Stimulated activated CD8-positive, alpha-beta memory T cell treated with anti-CD3 and anti-CD28 coated beads, Interleukin-15, amount 100 ng/mL, for 48 hours (primary cell): ENCODE measurements around the gene TIGD6.

ENCODE experiments used
- DNase-seq, 2 donors: peaks; one replicate each; pipeline ENCODE4 v3.0.0-alpha.2; 2020; ENCODE audit warnings: low read depth in 2 of 2

Gene TIGD6

DNA sequence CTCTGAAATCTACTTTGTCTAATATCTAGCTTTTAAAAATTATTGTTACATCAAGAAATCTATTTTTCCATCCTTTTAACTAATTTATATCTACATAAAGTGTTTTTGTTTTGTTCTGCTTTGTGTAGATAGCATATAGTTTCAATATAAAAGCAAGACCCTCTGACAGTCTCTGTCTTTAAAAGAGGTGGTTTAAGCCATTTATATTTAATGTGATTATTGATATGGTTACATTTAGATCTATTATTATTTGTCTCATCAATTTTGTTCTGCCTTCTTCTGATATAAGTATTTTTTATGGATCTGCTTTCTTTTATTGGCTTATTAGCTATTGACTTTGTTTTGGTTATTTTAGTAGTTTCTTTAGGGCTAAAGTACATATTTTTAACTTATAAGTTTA, 16.1 kb upstream of the TIGD6 start:
- no peak for DNase-seq

DNA sequence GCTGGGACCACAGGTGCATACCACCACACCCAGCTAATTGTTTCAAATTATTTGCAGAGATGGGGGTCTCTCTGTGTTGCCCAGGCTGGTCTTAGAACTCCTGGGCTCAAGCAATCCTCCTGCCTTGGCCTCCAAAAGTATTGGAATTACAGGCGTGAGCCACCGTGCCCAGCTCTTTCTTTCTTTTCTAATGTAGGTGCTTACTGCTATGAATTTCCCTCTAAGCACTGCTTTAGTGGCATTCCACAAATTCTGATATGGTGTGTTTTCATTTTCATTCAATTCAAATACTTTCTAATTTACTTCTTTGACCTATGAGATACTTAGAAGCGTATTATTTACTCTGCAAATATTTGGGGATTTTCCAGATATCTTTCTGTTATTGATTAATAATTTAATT, 15.0 kb upstream of the TIGD6 start:
- DNase-seq = no peak

DNA sequence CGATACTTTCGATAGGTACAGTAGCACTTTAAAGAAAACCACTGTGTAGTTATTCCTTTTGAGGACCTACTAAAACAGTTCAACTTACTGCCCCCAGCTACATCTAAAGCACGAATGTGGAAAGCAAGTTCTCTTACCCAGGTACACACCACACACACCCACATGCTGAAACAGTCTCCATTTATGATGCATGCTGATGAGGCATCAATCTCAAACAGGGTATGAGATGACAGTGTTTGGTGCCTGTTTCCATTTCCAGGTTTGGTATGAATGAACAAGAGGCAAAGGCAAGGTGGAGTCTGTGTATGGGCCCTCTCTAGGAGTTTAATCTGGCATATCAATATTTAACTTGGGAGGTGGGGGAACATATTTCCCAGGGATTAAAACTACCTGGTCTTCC, 14.0 kb upstream of the TIGD6 start:
- DNase-seq = no peak

DNA sequence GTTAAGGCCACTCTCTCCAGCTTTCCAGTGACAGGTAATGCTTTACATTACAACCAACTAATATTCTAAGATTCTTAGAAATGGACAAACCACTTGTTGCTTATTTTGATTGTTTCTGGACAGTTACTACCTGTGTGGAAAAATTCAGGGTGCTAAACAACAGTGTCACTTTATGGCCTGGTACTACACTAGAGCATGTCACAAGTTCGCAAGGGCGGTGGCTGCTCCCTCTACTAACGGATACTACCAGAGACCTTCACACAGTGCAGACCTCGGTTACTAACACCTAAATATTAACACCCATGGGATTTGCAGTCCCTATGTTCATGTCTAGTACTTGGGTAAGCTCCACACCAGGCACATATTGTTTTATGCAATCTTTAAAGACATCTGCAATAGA, 13.5 kb upstream of the TIGD6 start:
- DNase-seq = no peak

DNA sequence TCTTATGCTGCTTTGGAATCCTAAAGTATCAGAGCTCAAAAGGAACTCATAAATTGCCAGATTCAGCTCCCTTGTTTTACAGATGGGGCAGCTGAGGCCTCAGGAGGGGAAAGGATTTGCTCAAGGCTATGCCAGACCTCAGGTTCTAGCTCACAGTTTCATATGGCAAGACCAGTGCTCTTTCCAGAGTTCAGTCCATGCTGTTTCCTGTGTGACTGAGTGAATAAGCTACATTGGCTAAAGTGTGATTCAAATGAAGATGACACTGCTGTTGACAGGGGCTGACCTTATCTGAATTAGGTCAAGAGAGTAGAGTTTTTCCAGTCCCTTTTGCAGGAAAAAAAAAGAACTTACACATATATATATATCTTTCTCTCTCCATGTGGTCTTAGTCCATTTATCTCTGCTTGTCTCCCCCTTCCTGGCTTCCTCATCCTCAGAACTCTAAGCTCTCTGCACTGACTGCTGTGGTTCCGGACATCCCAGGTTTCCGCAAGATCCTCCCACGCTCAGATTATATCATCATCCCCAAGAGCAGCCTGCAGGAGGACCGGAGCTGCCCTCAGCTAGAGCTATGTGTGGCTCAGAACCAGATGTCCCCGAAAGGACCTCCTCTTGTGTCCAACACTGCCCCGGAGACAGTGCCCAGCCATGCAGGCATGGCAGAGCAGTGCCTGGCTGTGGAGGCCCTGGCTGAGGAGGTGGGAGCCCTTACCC, 9.4 kb upstream of the TIGD6 start:
- no peak for DNase-seq

DNA sequence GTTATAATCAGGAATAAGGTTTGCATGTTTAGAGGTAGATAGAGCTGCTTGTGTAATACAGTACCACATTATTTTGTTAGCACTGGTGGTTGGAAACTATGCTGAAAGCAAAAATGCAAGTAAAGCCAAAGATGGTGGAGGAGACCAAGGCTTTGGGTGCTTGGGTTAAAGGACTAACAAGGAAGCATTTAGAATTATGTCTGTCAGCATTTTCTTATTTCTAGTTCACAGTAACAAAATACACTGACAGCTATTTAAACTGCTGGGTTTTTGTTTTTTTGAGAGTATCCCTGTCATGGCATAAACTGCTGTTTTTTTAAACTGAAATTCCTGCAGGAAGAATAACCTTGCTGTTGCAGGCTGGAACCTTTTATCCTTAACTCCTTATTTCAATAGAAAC, 6.6 kb upstream of the TIGD6 start:
- DNase-seq = no peak

DNA sequence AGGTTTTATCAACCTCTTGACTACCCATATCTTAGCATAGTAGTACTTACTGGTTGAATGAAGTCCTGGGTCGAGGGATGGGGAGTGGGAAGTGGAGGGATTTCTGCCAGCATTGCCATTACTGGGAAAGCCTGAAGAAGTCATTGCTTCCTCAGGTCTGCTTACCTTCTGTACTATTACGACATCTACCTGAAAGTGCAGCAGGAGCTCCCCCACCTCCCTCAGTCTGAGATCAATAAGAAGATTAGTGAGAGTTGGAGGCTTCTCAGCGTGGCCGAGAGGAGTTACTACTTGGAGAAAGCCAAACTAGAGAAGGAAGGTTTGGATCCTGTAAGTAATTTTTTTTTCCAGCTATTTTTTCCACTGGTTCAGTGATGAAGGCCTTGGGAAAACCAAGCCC, 5.9 kb upstream of the TIGD6 start:
- DNase-seq = no peak

DNA sequence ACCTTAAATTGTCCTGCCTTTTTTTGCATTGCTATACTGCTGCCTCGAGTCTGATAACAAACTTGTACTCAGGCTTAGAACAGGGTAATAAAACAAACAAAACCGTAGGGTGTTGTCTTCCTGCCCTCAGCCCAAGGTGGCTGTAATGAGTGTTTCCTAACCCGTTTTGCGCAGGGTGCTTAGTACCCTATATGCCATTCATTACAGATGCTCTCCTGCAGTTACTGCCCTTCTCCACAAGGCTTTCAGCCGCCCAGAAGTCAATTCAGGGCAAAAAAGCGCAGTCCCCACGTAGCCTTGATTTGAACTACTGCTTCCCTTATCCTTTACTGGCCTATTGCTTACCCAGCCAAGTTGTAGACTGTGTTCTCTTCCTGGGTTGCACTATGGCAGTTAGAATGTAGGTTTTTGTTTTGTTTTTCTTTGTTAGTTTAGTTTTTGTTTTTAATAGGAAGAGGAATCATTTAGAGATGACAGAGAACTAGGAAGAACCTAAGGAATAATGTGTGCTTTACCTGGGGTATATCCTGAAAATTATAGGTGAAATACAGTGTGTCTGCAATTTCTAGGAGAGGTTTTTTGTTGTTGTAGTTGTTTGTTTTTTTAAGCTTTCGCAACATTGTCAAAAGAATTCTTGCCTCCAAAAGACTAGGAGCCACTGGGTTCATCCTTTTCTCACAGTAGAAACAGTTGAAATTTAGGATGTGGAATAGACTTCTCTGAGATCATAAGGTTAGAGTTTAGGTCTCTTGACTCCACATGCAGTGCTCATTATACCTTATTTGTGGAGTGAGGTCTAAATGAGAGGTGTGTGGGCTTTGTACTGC, 1.4 kb upstream of the TIGD6 start:
- DNase-seq = peak; percentile 38 to 42

DNA sequence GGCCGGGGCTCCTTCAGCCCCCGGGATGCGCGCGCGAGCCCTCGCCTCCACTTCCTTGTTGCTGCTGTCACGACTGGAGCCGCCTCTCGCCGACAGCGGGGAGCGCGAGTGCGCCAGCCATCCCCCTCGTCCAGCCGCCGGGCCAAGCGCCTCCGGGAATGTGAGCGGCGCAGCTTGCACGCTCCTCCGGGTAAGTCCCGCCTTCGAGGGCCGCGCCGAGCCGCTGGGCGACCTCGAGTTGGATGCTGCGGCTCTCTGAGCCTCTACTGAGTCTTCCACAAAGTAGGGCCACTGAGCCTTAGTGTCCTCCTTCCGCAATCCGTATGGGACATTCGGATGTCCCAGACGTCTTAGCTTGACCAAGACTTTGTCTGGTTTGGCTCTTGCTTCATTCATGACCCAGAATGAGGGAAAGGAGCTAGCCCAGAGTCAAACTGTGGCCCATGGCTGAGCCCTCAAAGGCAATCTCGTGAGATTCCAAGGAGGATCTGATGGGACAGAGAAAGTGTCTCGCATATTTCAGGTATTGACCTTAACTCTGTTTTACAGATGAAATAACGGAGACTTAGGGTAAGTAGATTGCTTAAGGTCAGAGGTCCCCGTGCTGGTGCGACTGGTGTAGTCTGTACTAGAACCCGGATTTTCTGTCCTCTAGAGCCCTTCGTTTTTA, 671 bp upstream of the TIGD6 start:
- peak in 1 of 2 donors; percentile 12 for DNase-seq

DNA sequence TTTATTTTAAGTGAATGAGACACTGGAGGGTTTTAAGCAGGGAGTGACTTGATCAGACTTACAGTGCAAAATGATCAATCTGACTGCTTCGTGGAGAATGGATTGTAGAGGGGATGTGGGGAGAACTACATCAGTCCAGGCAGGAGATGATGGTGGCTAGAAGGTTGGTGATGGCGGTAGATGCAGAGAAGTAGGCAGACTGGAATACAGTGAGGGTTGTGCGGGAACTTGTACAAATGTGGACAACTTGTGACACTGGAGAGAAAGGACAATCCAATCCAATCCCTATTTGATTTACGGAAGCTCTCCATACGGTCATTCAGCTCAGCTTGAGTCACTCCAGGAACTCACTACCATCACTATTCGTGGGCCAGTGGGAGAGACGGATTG, 593 bp downstream of the TIGD6 start:
- DNase-seq = no peak

DNA sequence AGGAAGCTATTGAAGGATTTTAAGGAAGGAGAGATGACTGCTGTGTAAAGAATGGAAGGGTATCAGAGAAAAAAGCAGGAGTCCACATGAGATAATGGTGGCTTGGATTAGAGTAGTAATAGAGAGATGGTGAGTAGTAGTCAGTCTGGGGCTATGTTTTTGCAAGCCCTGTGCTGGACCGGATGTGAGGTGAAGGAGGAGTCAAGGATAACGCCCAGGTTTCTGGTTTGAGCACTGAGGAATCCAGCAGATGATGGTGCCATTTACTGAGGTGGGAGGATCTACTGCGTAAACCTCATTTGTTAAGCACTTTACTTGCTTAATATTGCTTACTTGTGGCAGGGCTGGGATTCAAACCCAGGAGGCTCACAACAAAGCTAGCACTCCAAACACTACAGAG, 1.1 kb downstream of the TIGD6 start:
- DNase-seq = no peak

DNA sequence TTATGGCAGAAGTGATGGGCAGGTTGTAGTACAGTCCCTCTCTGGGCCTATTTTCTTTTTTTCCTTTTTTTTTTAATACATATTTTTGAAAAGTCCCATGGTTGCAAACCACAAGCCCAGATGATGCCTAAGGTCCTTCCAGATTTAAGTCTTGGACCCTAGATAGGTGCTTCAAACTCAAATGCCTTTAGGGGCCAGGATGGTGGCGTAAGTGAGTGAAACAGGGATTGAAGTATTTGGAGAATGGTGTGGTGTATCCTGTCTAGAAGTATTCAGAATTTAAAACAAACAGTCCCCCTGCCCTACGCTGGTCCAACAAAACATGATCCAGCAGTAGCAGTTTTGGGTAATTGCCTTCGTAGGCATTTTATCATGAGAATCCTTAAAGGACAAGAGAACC, 2.2 kb downstream of the TIGD6 start:
- no peak for DNase-seq

DNA sequence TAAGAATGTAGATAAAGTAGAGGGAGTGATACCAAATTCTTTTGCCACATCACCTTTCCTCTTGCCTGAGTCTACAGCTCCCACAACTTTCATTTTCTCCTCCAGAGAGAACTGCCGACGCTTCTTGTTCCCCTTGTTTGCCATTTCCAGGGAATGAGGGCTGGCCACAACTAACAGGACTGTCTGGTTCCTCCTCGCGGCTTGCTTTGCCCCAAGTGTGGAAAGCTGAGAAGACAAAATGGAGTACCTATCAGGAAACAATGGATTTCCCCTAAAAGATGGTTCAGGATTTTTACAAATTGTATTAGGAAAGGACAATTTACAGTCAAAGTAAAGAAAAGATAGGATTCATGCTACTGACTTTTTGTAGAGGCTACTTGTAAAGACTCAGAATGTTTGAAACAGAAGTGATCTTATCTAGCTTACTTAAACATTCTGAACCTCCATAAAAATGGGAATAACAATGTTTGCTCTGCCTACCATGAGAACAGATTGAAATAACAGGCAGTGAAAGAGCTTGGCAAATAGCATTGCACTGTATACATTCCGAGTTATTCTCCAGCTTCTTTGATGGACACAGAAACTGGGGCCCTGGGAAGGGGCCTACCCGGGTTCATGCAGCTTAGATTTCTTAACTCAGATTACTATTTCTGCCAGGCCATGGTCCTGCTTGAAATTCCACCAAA, 4.1 kb downstream of the TIGD6 start:
- DNase-seq = no peak

DNA sequence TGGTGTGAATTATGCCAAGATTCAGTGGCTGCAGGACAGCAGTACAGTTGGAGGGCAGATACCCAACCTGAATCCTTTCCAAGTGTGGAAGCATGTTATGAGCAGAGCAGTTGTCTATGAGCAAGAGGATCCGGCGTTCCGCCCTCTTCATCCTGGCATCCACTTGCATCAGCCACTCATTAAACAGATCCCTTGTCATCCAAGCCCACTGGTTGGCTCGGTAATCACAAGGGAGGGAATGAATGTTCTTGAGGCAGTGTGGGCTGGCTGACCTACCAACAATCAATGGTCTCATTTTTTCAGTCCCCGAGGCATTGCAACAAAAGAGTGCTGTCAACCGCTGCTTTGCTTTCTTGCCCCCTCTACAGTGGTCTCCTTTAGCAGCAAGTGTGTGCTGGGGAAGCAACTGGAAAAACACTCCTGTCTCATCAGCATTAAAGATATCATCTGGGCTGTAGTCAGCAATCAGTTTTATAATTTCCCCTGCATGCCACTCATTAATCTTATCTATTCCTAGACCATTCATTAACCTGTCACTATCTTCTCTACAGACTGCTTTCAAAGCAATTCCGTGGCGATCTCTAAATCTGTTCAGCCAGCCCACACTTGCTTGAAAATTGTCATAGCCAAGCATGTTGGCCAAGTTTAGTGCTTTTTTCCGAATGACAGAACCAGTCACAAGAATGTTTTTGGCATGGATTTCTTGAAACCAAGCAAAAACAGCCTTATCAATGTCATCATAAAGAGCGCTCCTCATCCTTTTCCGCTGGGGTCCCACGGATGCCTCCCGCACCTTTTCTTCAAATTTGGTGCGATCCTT, 4.9 kb downstream of the TIGD6 start:
- DNase-seq = no peak

DNA sequence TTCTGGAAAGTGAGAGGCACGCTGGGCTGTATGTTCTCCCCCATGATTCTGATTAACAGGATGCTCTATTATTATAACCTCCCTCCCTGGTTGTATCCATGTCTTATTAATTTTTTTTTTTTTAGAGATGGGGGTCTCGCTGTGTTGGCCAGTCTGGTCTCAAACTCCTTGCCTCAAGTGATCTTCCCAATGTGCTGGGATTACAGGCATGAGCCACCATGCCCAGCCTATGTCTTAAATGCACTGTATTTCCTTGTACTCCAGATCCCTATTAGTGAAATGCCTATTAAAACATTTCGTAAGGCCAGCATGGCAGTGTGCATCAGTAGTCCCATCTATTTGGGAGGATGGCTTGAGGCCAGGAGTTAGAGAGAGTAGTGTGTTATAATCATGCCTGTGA, 7.0 kb downstream of the TIGD6 start:
- DNase-seq = no peak

DNA sequence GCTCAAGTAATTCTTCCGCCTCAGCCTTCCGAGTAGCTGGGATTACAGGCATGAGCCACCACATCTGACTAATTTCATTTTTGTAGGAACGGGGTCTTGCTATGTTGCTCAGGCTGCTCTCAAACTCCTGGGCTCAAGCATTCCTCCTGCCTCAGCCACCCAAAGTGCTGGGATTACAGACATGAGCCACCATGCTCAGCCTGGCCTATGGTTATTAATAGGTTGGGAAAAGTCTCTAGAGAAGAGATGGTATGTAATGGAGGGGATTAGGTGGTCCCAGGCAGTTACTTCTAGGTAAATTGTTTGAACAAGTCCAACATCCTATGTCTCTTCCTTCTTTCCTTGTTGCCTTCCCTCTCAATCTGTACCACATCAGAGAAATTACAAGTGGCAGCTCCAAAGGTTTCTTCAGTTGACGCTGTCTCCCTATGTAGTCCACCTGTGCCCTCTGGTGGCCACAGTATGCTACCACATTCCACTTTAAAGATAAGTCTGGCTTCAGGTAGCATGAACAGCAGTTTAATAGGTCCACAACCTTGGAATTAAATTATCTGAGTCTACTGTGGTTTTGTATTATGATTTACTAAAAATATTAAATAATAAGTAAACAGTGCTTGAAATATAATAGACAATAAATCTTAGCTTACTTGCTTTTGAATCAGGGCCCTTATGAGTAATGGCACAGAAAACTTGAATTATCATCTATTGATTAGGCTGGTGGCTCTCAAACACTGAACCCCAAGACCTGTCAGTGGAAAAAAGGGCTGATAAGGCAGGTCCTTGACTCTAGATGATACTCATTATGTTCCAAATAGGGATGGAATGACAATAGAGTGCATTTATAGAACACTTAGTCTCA, 9.7 kb downstream of the TIGD6 start:
- peak in 1 of 2 donors; percentile 35 for DNase-seq

DNA sequence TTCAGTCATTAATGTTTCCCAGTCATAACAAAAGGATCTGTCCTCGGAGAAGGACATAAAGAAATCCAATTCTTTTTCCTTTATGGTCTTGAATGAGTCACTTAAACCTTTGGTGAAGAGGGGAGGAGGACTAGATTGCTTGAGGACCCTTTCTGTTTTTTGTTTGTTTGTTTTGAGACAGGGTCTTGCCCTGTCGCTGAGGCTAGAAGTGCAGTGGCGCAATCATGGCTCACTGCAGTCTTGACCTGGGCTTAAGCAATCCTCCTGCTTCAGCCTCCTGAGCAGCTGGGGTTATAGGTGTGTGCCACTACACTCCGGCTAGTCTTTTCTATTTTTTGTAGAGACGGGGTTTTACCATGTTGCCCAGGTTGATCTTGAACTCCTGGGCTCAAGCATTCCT, 12.3 kb downstream of the TIGD6 start:
- DNase-seq = no peak

DNA sequence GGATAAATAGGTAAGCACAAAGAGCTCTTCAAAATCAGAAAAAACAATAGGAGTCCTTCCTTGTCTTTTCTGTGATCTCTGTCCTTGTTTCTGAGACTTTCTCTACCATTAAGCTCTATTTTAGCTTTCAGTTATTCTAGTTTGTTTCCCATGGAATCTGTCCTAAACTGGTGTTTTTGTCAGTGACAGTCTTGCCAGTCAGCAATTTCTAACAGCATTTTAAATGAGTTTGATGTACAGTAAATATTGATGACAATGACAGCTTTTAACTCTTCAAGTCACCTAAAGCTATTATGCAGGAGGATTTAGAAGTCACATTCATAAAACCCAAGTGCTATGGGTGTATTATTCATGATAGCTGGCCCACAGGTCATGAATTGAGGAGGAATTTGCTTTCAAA, 17.9 kb downstream of the TIGD6 start:
- DNase-seq = no peak

DNA sequence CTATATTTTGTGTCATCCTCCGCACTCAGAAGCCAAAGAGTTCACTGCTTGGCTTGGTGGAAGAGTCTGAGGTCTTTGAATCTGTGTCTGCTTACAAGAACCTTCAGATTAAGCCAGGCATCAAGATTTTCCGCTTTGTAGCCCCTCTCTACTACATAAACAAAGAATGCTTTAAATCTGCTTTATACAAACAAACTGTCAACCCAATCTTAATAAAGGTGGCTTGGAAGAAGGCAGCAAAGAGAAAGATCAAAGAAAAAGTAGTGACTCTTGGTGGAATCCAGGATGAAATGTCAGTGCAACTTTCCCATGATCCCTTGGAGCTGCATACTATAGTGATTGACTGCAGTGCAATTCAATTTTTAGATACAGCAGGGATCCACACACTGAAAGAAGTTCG, 19.2 kb downstream of the TIGD6 start:
- DNase-seq = no peak

DNA sequence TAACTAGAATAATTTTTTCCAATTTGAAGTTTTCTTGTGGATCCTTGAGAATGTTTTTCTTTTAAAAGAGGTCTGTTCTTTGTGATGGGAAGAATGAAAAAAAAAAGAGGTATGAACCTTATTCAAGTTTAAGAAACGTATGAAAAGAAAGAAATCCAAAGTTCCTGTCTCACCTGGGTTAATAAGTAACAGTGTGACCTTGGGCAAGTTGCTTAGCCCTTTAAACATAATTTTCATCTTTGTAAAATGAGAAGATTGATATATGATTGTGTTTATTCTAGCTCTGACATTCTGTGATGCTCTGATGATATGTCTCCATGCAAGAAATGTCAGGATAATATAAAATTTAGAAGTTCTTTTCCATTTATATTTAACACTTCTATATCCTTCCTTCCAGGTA, 20.6 kb downstream of the TIGD6 start:
- DNase-seq = no peak

DNA sequence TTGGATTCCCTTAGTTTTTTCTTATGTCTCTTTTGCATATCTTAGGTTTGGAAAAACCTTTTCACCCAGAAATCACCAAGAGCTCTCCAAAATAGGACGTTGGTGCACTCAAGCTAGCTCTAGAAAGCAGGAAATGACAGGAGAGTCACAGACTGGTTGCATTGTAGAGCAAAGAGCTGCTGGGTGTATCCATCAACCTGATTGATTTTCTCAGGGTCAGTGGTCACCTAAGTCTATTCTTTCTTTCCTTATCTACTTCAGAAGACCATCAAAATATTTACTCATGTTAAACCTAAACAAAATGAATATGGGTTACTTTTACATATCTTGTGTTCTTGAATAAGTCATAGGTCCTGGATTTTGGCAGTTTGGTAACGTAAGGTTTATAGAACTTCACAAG, 25.0 kb downstream of the TIGD6 start:
- no peak for DNase-seq
